ENCODE data around the gene TMEM130.

TMEM130 gene

GRCh38 chr7:98879979-98880315, 10.1 kb upstream of the TMEM130 start:
- Histone ChIP-seq H3K9ac (ENCODE audit: low read depth, low read length, poor library complexity, severe bottlenecking) (peak overlapping the region; percentile 99), H3K4me2 (ENCODE audit: low read depth, low read length, poor library complexity, severe bottlenecking) (peak overlapping the region; percentile 84), H3K79me2 (ENCODE audit: insufficient read depth, low read length) (peaks cover 60% of the 10 kb centered on the region), H3K9me3 (ENCODE audit: insufficient read depth, low read depth, low read length) (no peaks in the 10 kb centered on the region), H4K20me1 (ENCODE audit: insufficient read depth, low read length, poor library complexity, severe bottlenecking) (peaks cover 39% of the 10 kb centered on the region), H3K9me2 (replicated peaks; ENCODE audit: low read depth, low read length) (no peaks in the 10 kb centered on the region), H3K4me1 (ENCODE audit: insufficient read depth, low read length, poor library complexity, severe bottlenecking) (peaks cover 11% of the 10 kb centered on the region), H3K36me3 (ENCODE audit: insufficient read depth, low read length) (peaks cover 33% of the 10 kb centered on the region; the same call in 1 of the 2 replicates), H3F3A (ENCODE audit: low read depth) (no peaks in the 10 kb centered on the region), H3K4me3 (ENCODE audit: low read length, poor library complexity, severe bottlenecking) (peak overlapping the region; percentile 91), H3K27me3 (ENCODE audit: insufficient read depth, low read length, poor library complexity, severe bottlenecking) (no peaks in the 10 kb centered on the region), H2AFZ (ENCODE audit: low read length) (no peak overlapping the region)
- no peak for TF ChIP-seq CTCF (conservative IDR thresholded peaks at IDR 0.05; ENCODE audit: low read length)
- TF ChIP-seq EZH2phosphoT487 (IDR thresholded peaks at IDR 0.05; ENCODE audit: borderline replicate concordance) = no peak

- Histone ChIP-seq H3K9ac (ENCODE audit: low read depth, low read length, poor library complexity, severe bottlenecking) (peak overlapping the region; percentile 99), H3K4me3 (ENCODE audit: low read length, poor library complexity, severe bottlenecking) (peak overlapping the region; percentile 91), H3F3A (ENCODE audit: low read depth) (no peaks in the 10 kb centered on the region), H3K27me3 (ENCODE audit: insufficient read depth, low read length, poor library complexity, severe bottlenecking) (no peaks in the 10 kb centered on the region), H3K79me2 (ENCODE audit: insufficient read depth, low read length) (peaks cover 54% of the 10 kb centered on the region), H3K36me3 (ENCODE audit: insufficient read depth, low read length) (peaks cover 28% of the 10 kb centered on the region; the same call in 1 of the 2 replicates), H2AFZ (ENCODE audit: low read length) (0 out of 2 replicates have a peak overlapping the region, but pooled peaks have one; percentile 2), H4K20me1 (ENCODE audit: insufficient read depth, low read length, poor library complexity, severe bottlenecking) (peaks cover 34% of the 10 kb centered on the region), H3K9me3 (ENCODE audit: insufficient read depth, low read depth, low read length) (no peaks in the 10 kb centered on the region), H3K4me2 (ENCODE audit: low read depth, low read length, poor library complexity, severe bottlenecking) (peak overlapping the region; percentile 84), H3K9me2 (replicated peaks; ENCODE audit: low read depth, low read length) (no peaks in the 10 kb centered on the region), H3K4me1 (ENCODE audit: insufficient read depth, low read length, poor library complexity, severe bottlenecking) (peaks cover 11% of the 10 kb centered on the region)
- TF ChIP-seq CTCF (conservative IDR thresholded peaks at IDR 0.05; ENCODE audit: low read length) (peak; percentile 53), EZH2phosphoT487 (IDR thresholded peaks at IDR 0.05; ENCODE audit: borderline replicate concordance) (no peak)
Measured at GRCh38 chr7:98879198-98879978, 9.6 kb upstream of the TMEM130 start.

- Histone ChIP-seq H3K9ac (ENCODE audit: low read depth, low read length, poor library complexity, severe bottlenecking) (peak within 1 kb of the TSS; percentile 99), H3F3A (ENCODE audit: low read depth) (no peaks in the 10 kb centered on the region), H2AFZ (ENCODE audit: low read length) (peak within 1 kb of the TSS; percentile 77; the same call in 1 of the 2 replicates)
Measured at GRCh38 chr7:98878365-98879197, 8.8 kb upstream of the TMEM130 start, which contains the start of gene TRRAP. TSS of gene TRRAP (plus strand) at chr7:98878532. CDS start at chr7:98881151, 2,619 bp downstream.

More at GRCh38 chr7:98878365-98879197, 8.8 kb upstream of the TMEM130 start, which contains the start of gene TRRAP:
- peaks cover 29% of the 10 kb centered on the region for H4K20me1 ChIP-seq (ENCODE audit: insufficient read depth, low read length, poor library complexity, severe bottlenecking)
- H3K36me3 ChIP-seq (ENCODE audit: insufficient read depth, low read length) = peaks cover 19% of the 10 kb centered on the region; the same call in 1 of the 2 replicates
- H3K79me2 ChIP-seq (ENCODE audit: insufficient read depth, low read length) = peaks cover 46% of the 10 kb centered on the region
- H3K4me2 ChIP-seq (ENCODE audit: low read depth, low read length, poor library complexity, severe bottlenecking) = peak within 1 kb of the TSS; percentile 87
- peak within 1 kb of the TSS; percentile 91 for H3K4me3 ChIP-seq (ENCODE audit: low read length, poor library complexity, severe bottlenecking)
- peaks cover 11% of the 10 kb centered on the region for H3K4me1 ChIP-seq (ENCODE audit: insufficient read depth, low read length, poor library complexity, severe bottlenecking)
- H3K9me2 ChIP-seq (replicated peaks; ENCODE audit: low read depth, low read length) = no peaks in the 10 kb centered on the region
- TF ChIP-seq EZH2phosphoT487 (IDR thresholded peaks at IDR 0.05; ENCODE audit: borderline replicate concordance) (no peak), CTCF (conservative IDR thresholded peaks at IDR 0.05; ENCODE audit: low read length) (peak; percentile 61)
- no peaks in the 10 kb centered on the region for H3K9me3 ChIP-seq (ENCODE audit: insufficient read depth, low read depth, low read length)
- H3K27me3 ChIP-seq (ENCODE audit: insufficient read depth, low read length, poor library complexity, severe bottlenecking) = no peaks in the 10 kb centered on the region
